ENCODE measurements around the gene PDSS2.

Gene PDSS2

DNA sequence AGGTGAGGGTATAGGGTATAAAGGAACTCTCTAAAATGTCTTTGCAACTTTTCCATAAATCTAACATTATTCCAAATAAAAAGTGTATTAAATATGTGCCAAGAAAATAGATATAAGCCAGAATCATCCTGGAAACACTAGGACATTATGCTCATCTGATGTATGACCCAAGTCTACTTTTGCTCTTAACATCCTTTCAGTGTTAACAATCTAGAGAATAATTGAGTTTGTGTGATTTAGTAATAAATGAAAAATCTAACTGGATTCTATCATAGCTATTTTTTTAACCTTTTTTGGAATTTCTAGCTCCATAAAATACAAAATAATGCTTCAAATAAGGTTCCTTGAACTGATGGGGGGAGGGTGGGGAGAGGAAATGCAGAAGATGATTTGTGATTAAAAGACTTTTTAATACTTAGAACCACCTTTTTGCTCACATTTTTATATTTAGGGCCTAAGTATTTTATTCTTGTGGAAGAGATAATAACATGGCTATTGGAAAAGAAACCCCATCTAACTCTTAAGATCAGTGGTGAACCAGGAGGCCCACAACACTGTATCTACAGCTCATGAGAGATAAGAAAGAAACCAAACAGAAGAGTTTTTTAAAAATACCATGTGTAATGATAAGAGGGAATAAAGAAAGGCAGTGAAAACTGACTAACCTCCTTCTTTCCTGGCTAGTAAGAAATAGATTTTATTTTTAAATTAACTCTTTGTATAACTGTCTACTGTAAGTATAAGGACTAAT lies 68.5 kb downstream of the PDSS2 start:
- Histone ChIP-seq H3K9me3 (ENCODE audit: insufficient read depth, low read length) (no peaks in the 10 kb centered on the region), H3K36me3 (ENCODE audit: low read length) (peaks cover 11% of the 10 kb centered on the region), H2AFZ (ENCODE audit: low read depth, low read length, severe bottlenecking) (no peak overlapping the region), H4K20me1 (ENCODE audit: low read depth, low read length) (no peaks in the 10 kb centered on the region; the same call in 1 of the 2 replicates), H3K27ac (ENCODE audit: low read depth, low read length) (no peak overlapping the region), H3K9me2 (replicated peaks; ENCODE audit: insufficient read depth, low read length) (no peaks in the 10 kb centered on the region), H3K9ac (ENCODE audit: low read length) (no peak overlapping the region), H3K4me2 (ENCODE audit: low read depth, low read length, poor library complexity, severe bottlenecking) (no peak overlapping the region), H3K79me2 (ENCODE audit: insufficient read depth, low read length) (no peaks in the 10 kb centered on the region), H3F3A (ENCODE audit: insufficient read depth) (0 out of 2 replicates have a peak, but pooled peaks cover 3% of the 10 kb centered on the region), H3K27me3 (ENCODE audit: low read length) (no peaks in the 10 kb centered on the region), H3K4me3 (ENCODE audit: insufficient read depth, low read length, poor library complexity, severe bottlenecking) (no peak overlapping the region)
- TF ChIP-seq, protein P1, sequence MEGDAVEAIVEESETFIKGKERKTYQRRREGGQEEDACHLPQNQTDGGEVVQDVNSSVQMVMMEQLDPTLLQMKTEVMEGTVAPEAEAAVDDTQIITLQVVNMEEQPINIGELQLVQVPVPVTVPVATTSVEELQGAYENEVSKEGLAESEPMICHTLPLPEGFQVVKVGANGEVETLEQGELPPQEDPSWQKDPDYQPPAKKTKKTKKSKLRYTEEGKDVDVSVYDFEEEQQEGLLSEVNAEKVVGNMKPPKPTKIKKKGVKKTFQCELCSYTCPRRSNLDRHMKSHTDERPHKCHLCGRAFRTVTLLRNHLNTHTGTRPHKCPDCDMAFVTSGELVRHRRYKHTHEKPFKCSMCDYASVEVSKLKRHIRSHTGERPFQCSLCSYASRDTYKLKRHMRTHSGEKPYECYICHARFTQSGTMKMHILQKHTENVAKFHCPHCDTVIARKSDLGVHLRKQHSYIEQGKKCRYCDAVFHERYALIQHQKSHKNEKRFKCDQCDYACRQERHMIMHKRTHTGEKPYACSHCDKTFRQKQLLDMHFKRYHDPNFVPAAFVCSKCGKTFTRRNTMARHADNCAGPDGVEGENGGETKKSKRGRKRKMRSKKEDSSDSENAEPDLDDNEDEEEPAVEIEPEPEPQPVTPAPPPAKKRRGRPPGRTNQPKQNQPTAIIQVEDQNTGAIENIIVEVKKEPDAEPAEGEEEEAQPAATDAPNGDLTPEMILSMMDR (IDR thresholded peaks at IDR 0.05; ENCODE audit: insufficient read depth, low read length, poor library complexity, severe bottlenecking), result no peak

DNA sequence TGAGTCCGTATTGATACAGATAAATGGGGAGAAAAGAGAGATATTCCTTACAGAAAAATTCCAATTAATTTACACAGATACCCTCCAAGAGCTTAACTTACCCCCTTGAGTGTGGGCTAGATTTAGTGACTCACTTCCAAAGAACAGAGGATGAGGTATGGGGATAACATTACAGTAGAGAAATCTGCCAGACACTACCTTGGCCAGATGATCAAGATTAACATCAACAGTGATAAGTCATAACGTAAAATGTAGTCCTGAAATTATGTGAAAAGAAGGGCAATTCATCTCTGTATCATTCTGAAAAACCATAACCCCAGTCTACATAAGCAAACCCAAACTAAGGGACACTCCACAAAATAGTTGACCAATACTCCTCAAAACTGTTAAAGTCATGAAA lies 69.3 kb downstream of the PDSS2 start:
- H3F3A ChIP-seq (ENCODE audit: insufficient read depth), result 0 out of 2 replicates have a peak, but pooled peaks cover 3% of the 10 kb centered on the region
- H3K27ac ChIP-seq (ENCODE audit: low read depth, low read length), result no peak overlapping the region
- no peaks in the 10 kb centered on the region for H3K9me2 ChIP-seq (replicated peaks; ENCODE audit: insufficient read depth, low read length)
- H2AFZ ChIP-seq (ENCODE audit: low read depth, low read length, severe bottlenecking), result no peak overlapping the region
- H3K36me3 ChIP-seq (ENCODE audit: low read length), result peaks cover 6% of the 10 kb centered on the region
- H3K79me2 ChIP-seq (ENCODE audit: insufficient read depth, low read length), result no peaks in the 10 kb centered on the region
- no peaks in the 10 kb centered on the region; the same call in 1 of the 2 replicates for H4K20me1 ChIP-seq (ENCODE audit: low read depth, low read length)
- no peaks in the 10 kb centered on the region for H3K27me3 ChIP-seq (ENCODE audit: low read length)
- no peak overlapping the region for H3K4me2 ChIP-seq (ENCODE audit: low read depth, low read length, poor library complexity, severe bottlenecking)
- H3K9ac ChIP-seq (ENCODE audit: low read length), result no peak overlapping the region
- H3K4me3 ChIP-seq (ENCODE audit: insufficient read depth, low read length, poor library complexity, severe bottlenecking), result no peak overlapping the region
- no peaks in the 10 kb centered on the region for H3K9me3 ChIP-seq (ENCODE audit: insufficient read depth, low read length)
- TF ChIP-seq EZH2phosphoT487 (conservative IDR thresholded peaks at IDR 0.05; ENCODE audit: low read length), result no peak
- TF ChIP-seq, protein P1 (IDR thresholded peaks at IDR 0.05; ENCODE audit: insufficient read depth, low read length, poor library complexity, severe bottlenecking), result no peak

DNA sequence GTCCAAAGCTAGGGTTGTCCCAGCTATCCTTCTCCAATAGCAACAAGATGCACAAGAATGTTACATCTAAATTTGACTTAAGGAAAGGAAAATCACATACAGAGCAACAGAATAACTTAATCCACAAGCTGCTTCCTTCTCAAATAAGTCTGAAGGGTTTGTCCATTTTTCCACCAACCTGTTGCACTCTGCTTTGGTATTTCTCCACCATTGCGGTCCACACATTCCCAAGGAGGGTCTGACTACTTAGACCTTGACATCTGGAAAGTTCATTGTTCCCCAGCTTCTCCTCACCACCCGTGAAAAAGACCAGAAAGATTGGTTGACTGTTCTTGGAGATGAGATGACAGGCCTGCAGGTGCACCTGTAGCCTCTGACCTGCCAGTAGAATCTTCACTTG lies 72.5 kb downstream of the PDSS2 start:
- Histone ChIP-seq H3K9ac (ENCODE audit: low read length) (no peak overlapping the region), H4K20me1 (ENCODE audit: low read depth, low read length) (no peaks in the 10 kb centered on the region; the same call in 1 of the 2 replicates), H2AFZ (ENCODE audit: low read depth, low read length, severe bottlenecking) (no peak overlapping the region), H3F3A (ENCODE audit: insufficient read depth) (no peaks in the 10 kb centered on the region), H3K9me2 (replicated peaks; ENCODE audit: insufficient read depth, low read length) (no peaks in the 10 kb centered on the region), H3K36me3 (ENCODE audit: low read length) (no peaks in the 10 kb centered on the region), H3K79me2 (ENCODE audit: insufficient read depth, low read length) (no peaks in the 10 kb centered on the region), H3K4me2 (ENCODE audit: low read depth, low read length, poor library complexity, severe bottlenecking) (no peak overlapping the region), H3K9me3 (ENCODE audit: insufficient read depth, low read length) (no peaks in the 10 kb centered on the region), H3K27me3 (ENCODE audit: low read length) (no peaks in the 10 kb centered on the region), H3K4me3 (ENCODE audit: insufficient read depth, low read length, poor library complexity, severe bottlenecking) (no peak overlapping the region), H3K27ac (ENCODE audit: low read depth, low read length) (no peak overlapping the region)
- TF ChIP-seq, protein P1 (IDR thresholded peaks at IDR 0.05; ENCODE audit: insufficient read depth, low read length, poor library complexity, severe bottlenecking), result no peak
- no peak for TF ChIP-seq EZH2phosphoT487 (conservative IDR thresholded peaks at IDR 0.05; ENCODE audit: low read length)

Data from SU-DHL-6 (cell line).